ENCODE measurements around the gene IL19.

DNA sequence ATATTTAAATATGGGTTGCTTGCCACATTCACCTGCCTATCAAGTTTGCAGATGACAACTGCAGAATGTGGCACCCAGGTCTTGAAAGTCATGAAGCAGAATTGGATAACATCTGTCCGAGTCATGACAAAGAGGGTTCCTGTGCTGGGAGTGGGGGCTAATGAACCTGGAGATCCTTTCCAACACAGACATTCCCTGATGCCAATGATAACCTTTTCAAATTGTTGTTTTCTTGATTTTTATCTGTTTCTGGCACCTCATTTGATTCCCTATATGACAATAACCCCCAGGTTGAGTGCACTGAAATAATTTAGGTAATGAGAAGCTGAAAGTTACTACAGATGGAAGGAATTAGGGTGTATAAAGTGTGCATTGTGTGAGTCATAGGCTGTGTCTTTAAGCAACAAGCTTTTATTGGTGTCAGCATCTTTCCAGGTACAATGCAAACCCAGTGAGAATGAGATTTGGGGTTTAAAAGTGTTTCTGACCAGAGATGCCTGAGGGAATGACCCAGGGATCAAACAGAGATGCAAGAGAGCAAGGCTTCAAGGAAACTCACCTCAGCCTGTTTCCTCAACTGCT lies 33.7 kb downstream of the IL19 start:
- TF ChIP-seq, protein P1, sequence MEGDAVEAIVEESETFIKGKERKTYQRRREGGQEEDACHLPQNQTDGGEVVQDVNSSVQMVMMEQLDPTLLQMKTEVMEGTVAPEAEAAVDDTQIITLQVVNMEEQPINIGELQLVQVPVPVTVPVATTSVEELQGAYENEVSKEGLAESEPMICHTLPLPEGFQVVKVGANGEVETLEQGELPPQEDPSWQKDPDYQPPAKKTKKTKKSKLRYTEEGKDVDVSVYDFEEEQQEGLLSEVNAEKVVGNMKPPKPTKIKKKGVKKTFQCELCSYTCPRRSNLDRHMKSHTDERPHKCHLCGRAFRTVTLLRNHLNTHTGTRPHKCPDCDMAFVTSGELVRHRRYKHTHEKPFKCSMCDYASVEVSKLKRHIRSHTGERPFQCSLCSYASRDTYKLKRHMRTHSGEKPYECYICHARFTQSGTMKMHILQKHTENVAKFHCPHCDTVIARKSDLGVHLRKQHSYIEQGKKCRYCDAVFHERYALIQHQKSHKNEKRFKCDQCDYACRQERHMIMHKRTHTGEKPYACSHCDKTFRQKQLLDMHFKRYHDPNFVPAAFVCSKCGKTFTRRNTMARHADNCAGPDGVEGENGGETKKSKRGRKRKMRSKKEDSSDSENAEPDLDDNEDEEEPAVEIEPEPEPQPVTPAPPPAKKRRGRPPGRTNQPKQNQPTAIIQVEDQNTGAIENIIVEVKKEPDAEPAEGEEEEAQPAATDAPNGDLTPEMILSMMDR (IDR thresholded peaks at IDR 0.05; ENCODE audit: insufficient read depth, low read length, poor library complexity, severe bottlenecking): no peak
- no peak for TF ChIP-seq EZH2phosphoT487 (conservative IDR thresholded peaks at IDR 0.05; ENCODE audit: low read length)
